Measurements from ENCODE around the gene CLCN7.

GRCh38 chr16:1519831-1520230 lies 45.0 kb upstream of the CLCN7 start:
- no peak for TF ChIP-seq POLR2A (IDR thresholded peaks at IDR 0.05)
- no peak for TF ChIP-seq CTCF (IDR thresholded peaks at IDR 0.05)
